Mesodermal cell (in vitro differentiated cells): ENCODE data around the gene GSTT4.
"Not testable (repeated sequence)": the region's sequence is repeated elsewhere in the genome, so short reads cannot be mapped to it uniquely, and the experiment has no call there.

Experiments used
- H3K27ac ChIP-seq: 2 replicates; pipeline ENCODE4 v1.7.0; 2013; ENCODE audit warnings: mild to moderate bottlenecking, low read depth, low read length, moderate library complexity; ENCODE audit not compliant: severe bottlenecking
- H3K36me3 ChIP-seq: 2 replicates; pipeline ENCODE4 v1.7.1; 2013; ENCODE audit warnings: mild to moderate bottlenecking, low read length, moderate library complexity; ENCODE audit not compliant: control insufficient read depth, insufficient read depth
- H3K4me1 ChIP-seq: one replicate; pipeline ENCODE4 v1.7.1; 2013; ENCODE audit warnings: mild to moderate bottlenecking, low read length; ENCODE audit not compliant: insufficient read depth, control insufficient read depth, poor library complexity, severe bottlenecking
- H3K4me3 ChIP-seq: 2 replicates; pipeline ENCODE4 v1.7.0; 2013; ENCODE audit warnings: low read length, control low read depth, mild to moderate bottlenecking; ENCODE audit not compliant: insufficient read depth, poor library complexity, severe bottlenecking; ENCODE audit errors: extremely low read depth
- H3K9me3 ChIP-seq: 2 replicates; pipeline ENCODE4 v1.7.1; 2013; ENCODE audit warnings: mild to moderate bottlenecking, low read length, moderate library complexity; ENCODE audit not compliant: control insufficient read depth
- WGBS, 2 experiments: methylation state at CpG; one replicate each; pipeline ENCODE4 v1.1.5; 2013; ENCODE audit warnings: missing lambda C conversion rate in 2 of 2; ENCODE audit not compliant: insufficient coverage in 2 of 2; 5-methylcytosine and 5-hydroxymethylcytosine counted together

Gene GSTT4

GRCh38 chr22:23953485-23953884 lies 51.8 kb downstream of the GSTT4 start:
- 80% methylated on average over 1 of the region's 4 CpGs; no CpG with 5 or more reads in 1 of the 2 experiments for WGBS, 2 experiments
- H3K27ac ChIP-seq, H3K36me3 ChIP-seq: not testable (repeated sequence)

GRCh38 chr22:23952794-23953405 lies 52.4 kb downstream of the GSTT4 start:
- H3K4me3 ChIP-seq, H3K9me3 ChIP-seq, H3K4me1 ChIP-seq, H3K27ac ChIP-seq, H3K36me3 ChIP-seq: not testable (repeated sequence)
- WGBS, 2 experiments = 75 to 92% methylated on average over 5 to 7 of the region's 11 CpGs

More at GRCh38 chr22:23953485-23953884, 51.8 kb downstream of the GSTT4 start:
- H3K4me3 ChIP-seq, H3K9me3 ChIP-seq, H3K4me1 ChIP-seq: not testable (repeated sequence)

DNA sequence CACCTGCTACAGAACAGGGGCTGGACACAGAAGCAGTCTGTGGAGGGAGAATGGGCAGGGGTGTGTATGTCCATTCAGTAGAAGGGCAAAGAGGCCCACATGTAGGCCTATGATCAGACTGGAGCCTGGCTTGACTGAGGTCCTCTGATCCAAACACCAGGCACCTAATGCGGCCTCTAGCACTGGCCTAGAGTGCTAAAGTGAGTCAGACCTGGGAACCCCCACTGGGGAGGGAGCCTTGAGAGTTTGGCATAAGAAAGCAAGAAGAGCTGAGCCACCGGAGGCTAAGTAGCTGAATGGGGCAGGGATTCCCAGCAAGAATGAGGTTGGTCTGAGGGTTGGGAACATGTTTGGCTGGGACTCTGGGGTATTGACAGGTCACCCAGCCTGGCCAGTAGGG lies 53.9 kb downstream of the GSTT4 start:
- H3K9me3 ChIP-seq, H3K36me3 ChIP-seq, H3K4me3 ChIP-seq, H3K4me1 ChIP-seq, H3K27ac ChIP-seq: not testable (repeated sequence)
- 100% methylated on average over 1 of the region's 2 CpGs; no CpG with 5 or more reads in 1 of the 2 experiments for WGBS, 2 experiments

DNA sequence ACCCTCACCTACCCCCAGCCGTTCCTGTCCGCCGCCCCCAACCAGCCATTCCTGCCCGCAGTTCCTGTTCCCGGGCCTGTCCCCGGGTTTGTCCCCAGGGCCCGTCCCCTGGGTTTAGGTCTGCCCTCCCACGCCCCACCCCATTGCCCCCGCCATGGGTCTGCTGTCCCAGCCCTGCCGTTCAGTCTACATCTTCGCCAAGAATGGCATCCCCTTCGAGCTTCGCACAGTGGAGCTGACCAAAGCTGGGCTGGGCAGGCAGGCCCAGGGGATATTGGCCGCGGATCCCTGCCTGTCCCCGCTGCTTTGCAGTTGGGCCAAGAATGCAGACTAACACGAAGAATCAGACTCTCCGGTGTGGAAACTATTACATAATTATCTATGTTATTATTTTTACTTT lies 55.5 kb downstream of the GSTT4 start:
- 78 to 89% methylated on average over 3 of the region's 18 CpGs for WGBS, 2 experiments

More for the DNA sequence above, 55.5 kb downstream of the GSTT4 start:
- H3K4me3 ChIP-seq, H3K4me1 ChIP-seq, H3K27ac ChIP-seq, H3K36me3 ChIP-seq, H3K9me3 ChIP-seq: not testable (repeated sequence)
